B cell (primary cell): ENCODE measurements around the gene CDC14A. TPM values are rescaled to one million over a fixed set of nuclear protein-coding genes. Genes with fewer than 3 reads are reported as not detected.

ENCODE experiments used
- ATAC-seq: fragments of 200-7000 bp; cut with Tn5 transposase; one replicate; pipeline ENCODE4 v1.10.0; 2021; ENCODE audit warnings: low read depth, mild to moderate bottlenecking, moderate number of reproducible peaks, moderate library complexity
- CTCF ChIA-PET: fragments of 350-600 bp; sonication (Branson Sonifier 250); formaldehyde crosslinking; loops from one replicate; lab custom pipeline; 2021; ENCODE audit warnings: antibody characterized with exemption, inconsistent platforms; lab: Charles Lee
- POLR2A ChIA-PET: fragments of 350-600 bp; sonication (Branson Sonifier 250); formaldehyde crosslinking; loops from one replicate; lab custom pipeline; 2021; ENCODE audit warnings: antibody characterized with exemption; lab: Charles Lee
- DNase-seq: peaks from one replicate; pipeline ENCODE4 v3.0.0; 2013
- H2AFZ ChIP-seq: 2 replicates; pipeline ENCODE4 v1.6.1; 2012; ENCODE audit warnings: mild to moderate bottlenecking, low read depth, low read length; ENCODE audit not compliant: insufficient read depth, poor library complexity, severe bottlenecking
- H3K27ac ChIP-seq, 2 donors: 1 replicate in 1 of 2; 2 replicates in 1 of 2; pipeline ENCODE4 v1.5.1; 2012 to 2013; ENCODE audit warnings: low read length in 2 of 2, mild to moderate bottlenecking in 2 of 2, moderate library complexity in 1 of 2
- H3K27me3 ChIP-seq, 4 experiments: fragments of 200-600 bp in 1 of 4; sonication (generic) in 1 of 4; replicated peaks in 1 of 4; 1 replicate in 2 of 4; 2 replicates in 2 of 4; pipeline versions ENCODE4 v1.6.1 to v1.7.0; 2013 to 2016; ENCODE audit warnings: low read length in 3 of 4, mild to moderate bottlenecking in 2 of 4, mixed read lengths in 1 of 4, moderate library complexity in 1 of 4; ENCODE audit not compliant: insufficient read depth in 4 of 4, control insufficient read depth in 3 of 4; ENCODE audit errors: control extremely low read depth in 1 of 4
- H3K36me3 ChIP-seq, 2 experiments: replicated peaks in 1 of 2; 1 replicate in 1 of 2; 2 replicates in 1 of 2; pipeline versions ENCODE4 v1.6.1 to v1.7.1; 2013; ENCODE audit warnings: low read length in 1 of 2; ENCODE audit not compliant: insufficient read depth in 2 of 2, control insufficient read depth in 1 of 2; ENCODE audit errors: control extremely low read depth in 1 of 2, extremely low read depth in 1 of 2
- H3K4me1 ChIP-seq, 2 donors: fragments of 200-600 bp in 1 of 2; sonication (generic) in 1 of 2; 1 replicate in 1 of 2; 2 replicates in 1 of 2; pipeline versions ENCODE4 v1.5.1 to v1.6.1; 2013 to 2017; ENCODE audit warnings: low read length in 2 of 2; ENCODE audit not compliant: control insufficient read depth in 2 of 2, insufficient read depth in 2 of 2
- H3K4me2 ChIP-seq: replicated peaks from 2 replicates; pipeline ENCODE3; 2012; ENCODE audit warnings: mild to moderate bottlenecking, low read depth, low read length; ENCODE audit not compliant: poor library complexity, severe bottlenecking
- H3K4me3 ChIP-seq, 5 experiments: fragments of 200-600 bp in 1 of 5; sonication (generic) in 1 of 5; 1 replicate in 3 of 5; 2 replicates in 2 of 5; pipeline versions ENCODE4 v1.5.1 to v1.7.0; 2011 to 2016; ENCODE audit warnings: low read length in 4 of 5, mild to moderate bottlenecking in 4 of 5, low read depth in 2 of 5, control low read depth in 1 of 5, moderate library complexity in 1 of 5; ENCODE audit not compliant: insufficient read depth in 1 of 5; ENCODE audit errors: control extremely low read depth in 1 of 5, extremely low read depth in 1 of 5
- H3K79me2 ChIP-seq: fragments of 200-600 bp; sonication (generic); one replicate; pipeline ENCODE4 v1.6.0; 2016; ENCODE audit warnings: low read length; ENCODE audit not compliant: control insufficient read depth, insufficient read depth
- H3K9ac ChIP-seq: fragments of 200-600 bp; sonication (generic); 2 replicates; pipeline ENCODE4 v1.6.1; 2017; ENCODE audit warnings: mild to moderate bottlenecking, low read length, moderate library complexity
- H3K9me3 ChIP-seq, 3 donors: one replicate each; pipeline versions ENCODE4 v1.6.1 to v1.7.1; 2013; ENCODE audit warnings: low read length in 2 of 3; ENCODE audit not compliant: control insufficient read depth in 2 of 3, insufficient read depth in 1 of 3; ENCODE audit errors: control extremely low read depth in 1 of 3
- H4K20me1 ChIP-seq: 2 replicates; pipeline ENCODE4 v1.6.0; 2012; ENCODE audit warnings: mild to moderate bottlenecking, low read length; ENCODE audit not compliant: insufficient read depth, control insufficient read depth, poor library complexity, severe bottlenecking
- H3K27ac Mint-ChIP-seq: one replicate; pipeline ENCODE4 v1.8.0; 2021; ENCODE audit warnings: mixed read lengths
- H3K27me3 Mint-ChIP-seq: one replicate; pipeline ENCODE4 v1.8.0; 2021; ENCODE audit warnings: mixed read lengths
- H3K4me1 Mint-ChIP-seq: one replicate; pipeline ENCODE4 v1.8.0; 2021; ENCODE audit warnings: mixed read lengths
- H3K4me3 Mint-ChIP-seq: one replicate; pipeline ENCODE4 v1.8.0; 2021; ENCODE audit warnings: mixed read lengths
- H3K9me3 Mint-ChIP-seq: one replicate; pipeline ENCODE4 v1.8.0; 2022; ENCODE audit warnings: mixed read lengths; ENCODE audit not compliant: insufficient read depth
- EZH2 ChIP-seq: IDR thresholded peaks from 2 replicates; pipeline ENCODE4 v1.6.1; 2012; ENCODE audit warnings: borderline replicate concordance, low read depth, mild to moderate bottlenecking, moderate library complexity, low read length; ENCODE audit not compliant: insufficient read depth, poor library complexity, severe bottlenecking
- WGBS: methylation state at CpG from one replicate; pipeline ENCODE4 v1.1.5; 2013; ENCODE audit warnings: missing lambda C conversion rate; ENCODE audit not compliant: insufficient coverage; 5-methylcytosine and 5-hydroxymethylcytosine counted together
- intact Hi-C: fragments of 100-400 bp; cut with micrococcal nuclease; formaldehyde crosslinking; loops from one replicate; pipeline ENCODE4 v1.10.0; 2022
- polyA plus RNA-seq: library from polyadenylated mRNA; depleted of rRNA; stranded (reverse); fragments of >200 nt; gene quantifications from 2 replicates; pipeline ENCODE4 v1.2.3, GENCODE V29; 2012
- total RNA-seq, 2 donors: library from RNA; stranded (reverse); fragments of 120-200 nt in 1 of 2; gene quantifications; 1 replicate in 1 of 2; 2 replicates in 1 of 2; pipeline versions ENCODE4 v1.2.3 to v1.2.4, GENCODE V29; 2013 to 2022
- TF ChIP-seq, protein P1 (sequence below): fragments of 200-600 bp; IDR thresholded peaks from one replicate; pipeline ENCODE4 v1.8.0; 2022; ENCODE audit warnings: antibody characterized with exemption, mild to moderate bottlenecking

The CDC14A gene
- total and polyA plus RNA-seq, 2 donors (not counting 1 experiment from before 2014, with no cell fraction given): 6.1 to 41.7 TPM

DNA sequence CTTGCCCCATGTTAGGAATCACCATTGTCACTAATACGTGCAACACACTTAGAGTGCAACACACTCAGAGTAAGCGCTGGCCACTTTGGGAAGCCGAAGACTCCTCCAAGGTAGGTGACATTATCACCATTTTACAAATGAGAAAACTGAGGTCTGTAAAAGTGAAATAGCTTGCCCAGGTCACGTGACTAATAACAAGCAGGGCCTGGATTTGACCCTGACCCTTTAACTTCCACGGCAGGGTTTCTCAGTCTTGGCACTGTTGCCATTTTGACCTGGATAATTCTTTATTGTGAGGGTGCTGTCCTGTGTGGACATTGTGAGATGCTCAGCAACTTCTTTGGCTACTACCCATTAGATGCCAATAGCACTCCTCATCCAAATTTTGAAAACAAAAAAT lies 177.8 kb downstream of the CDC14A start:
- Histone ChIP-seq H3K27ac (no peak overlapping the region), H3K4me2 (no peak overlapping the region), H3K36me3 (no peaks in the 10 kb centered on the region), H4K20me1 (no peaks in the 10 kb centered on the region), H3K27me3 (peaks cover 0 to 4% (median 2%) of the 10 kb centered on the region in 4 experiments), H3K9me3 (no peaks in the 10 kb centered on the region), H3K4me3 (no peak overlapping the region), H2AFZ (no peak overlapping the region), H3K4me1 (no peaks in the 10 kb centered on the region), H3K79me2 (no peaks in the 10 kb centered on the region), H3K9ac (no peak overlapping the region)
- ChIA-PET POLR2A (no interaction called here), CTCF (no interaction called here)
- no peak for ATAC-seq
- H3K27ac Mint-ChIP-seq: no peak overlapping the region
- H3K4me3 Mint-ChIP-seq: no peak overlapping the region
- WGBS: 79% methylated on average over 2 of the region's 5 CpGs
- H3K9me3 Mint-ChIP-seq: no peaks in the 10 kb centered on the region
- peaks cover 9% of the 10 kb centered on the region for H3K27me3 Mint-ChIP-seq
- TF ChIP-seq EZH2: no peak
- TF ChIP-seq, protein P1, sequence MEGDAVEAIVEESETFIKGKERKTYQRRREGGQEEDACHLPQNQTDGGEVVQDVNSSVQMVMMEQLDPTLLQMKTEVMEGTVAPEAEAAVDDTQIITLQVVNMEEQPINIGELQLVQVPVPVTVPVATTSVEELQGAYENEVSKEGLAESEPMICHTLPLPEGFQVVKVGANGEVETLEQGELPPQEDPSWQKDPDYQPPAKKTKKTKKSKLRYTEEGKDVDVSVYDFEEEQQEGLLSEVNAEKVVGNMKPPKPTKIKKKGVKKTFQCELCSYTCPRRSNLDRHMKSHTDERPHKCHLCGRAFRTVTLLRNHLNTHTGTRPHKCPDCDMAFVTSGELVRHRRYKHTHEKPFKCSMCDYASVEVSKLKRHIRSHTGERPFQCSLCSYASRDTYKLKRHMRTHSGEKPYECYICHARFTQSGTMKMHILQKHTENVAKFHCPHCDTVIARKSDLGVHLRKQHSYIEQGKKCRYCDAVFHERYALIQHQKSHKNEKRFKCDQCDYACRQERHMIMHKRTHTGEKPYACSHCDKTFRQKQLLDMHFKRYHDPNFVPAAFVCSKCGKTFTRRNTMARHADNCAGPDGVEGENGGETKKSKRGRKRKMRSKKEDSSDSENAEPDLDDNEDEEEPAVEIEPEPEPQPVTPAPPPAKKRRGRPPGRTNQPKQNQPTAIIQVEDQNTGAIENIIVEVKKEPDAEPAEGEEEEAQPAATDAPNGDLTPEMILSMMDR: no peak
- peaks cover under 1% of the 10 kb centered on the region for H3K4me1 Mint-ChIP-seq
- intact Hi-C loops: no loop called here
- DNase-seq: no peak

DNA sequence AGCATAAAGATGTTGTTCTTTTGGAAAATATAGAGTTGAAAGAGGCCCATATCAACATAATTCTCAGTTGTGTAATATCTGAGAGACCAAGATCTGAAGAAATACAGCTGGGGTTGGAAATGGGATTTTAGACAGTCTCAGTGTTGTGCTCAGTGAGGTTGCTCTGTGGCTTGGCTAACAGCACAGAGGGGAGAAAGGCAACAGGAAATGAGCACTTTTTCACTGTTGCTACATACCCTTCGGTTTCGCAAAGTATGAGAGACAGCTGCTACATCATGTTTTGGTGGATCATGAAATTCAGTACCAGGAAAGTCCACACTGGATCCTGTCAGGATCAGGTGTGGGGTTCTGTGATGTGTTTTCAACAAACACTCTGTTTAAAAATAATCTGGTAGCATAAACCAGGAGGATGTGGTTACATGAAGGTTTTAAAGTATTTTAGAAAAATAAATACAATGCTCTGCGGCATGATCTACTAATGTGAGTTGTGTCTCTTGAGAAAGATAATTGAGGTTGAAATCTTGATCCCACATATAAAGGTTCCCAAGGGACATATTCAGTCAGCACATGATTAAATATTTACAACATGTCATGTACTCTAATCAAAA lies 178.7 kb downstream of the CDC14A start:
- no peak overlapping the region for H3K4me3 ChIP-seq
- POLR2A ChIA-PET: no interaction called here

More for the DNA sequence above, 178.7 kb downstream of the CDC14A start:
- no peak for DNase-seq
- intact Hi-C loops: no loop called here
- Histone ChIP-seq H3K36me3 (no peaks in the 10 kb centered on the region), H4K20me1 (no peaks in the 10 kb centered on the region), H3K4me2 (no peak overlapping the region), H2AFZ (no peak overlapping the region), H3K27me3 (peaks cover 0 to 8% (median 2%) of the 10 kb centered on the region in 4 experiments), H3K27ac (no peak overlapping the region), H3K9ac (no peak overlapping the region), H3K9me3 (no peaks in the 10 kb centered on the region), H3K4me1 (peaks cover 3 to 4% of the 10 kb centered on the region in 2 donors), H3K79me2 (no peaks in the 10 kb centered on the region)
- Mint-ChIP-seq H3K9me3 (no peaks in the 10 kb centered on the region), H3K27me3 (peaks cover 11% of the 10 kb centered on the region), H3K4me1 (peaks cover 7% of the 10 kb centered on the region), H3K27ac (no peak overlapping the region), H3K4me3 (no peak overlapping the region)
- no peak for ATAC-seq
- CTCF ChIA-PET: interaction anchor here (1.2 kb wide), 1 partner anchor 12 kb away, joined by 3 read pairs; no protein-coding TSS in a partner anchor
- TF ChIP-seq, protein P1: no peak
- no peak for TF ChIP-seq EZH2
- 10% methylated on average over 2 of the region's 3 CpGs for WGBS
